ENCODE results near the gene PITPNC1.
"Not testable (repeated sequence)": the region's sequence is repeated elsewhere in the genome, so short reads cannot be mapped to it uniquely, and the experiment has no call there.

PITPNC1 gene

DNA sequence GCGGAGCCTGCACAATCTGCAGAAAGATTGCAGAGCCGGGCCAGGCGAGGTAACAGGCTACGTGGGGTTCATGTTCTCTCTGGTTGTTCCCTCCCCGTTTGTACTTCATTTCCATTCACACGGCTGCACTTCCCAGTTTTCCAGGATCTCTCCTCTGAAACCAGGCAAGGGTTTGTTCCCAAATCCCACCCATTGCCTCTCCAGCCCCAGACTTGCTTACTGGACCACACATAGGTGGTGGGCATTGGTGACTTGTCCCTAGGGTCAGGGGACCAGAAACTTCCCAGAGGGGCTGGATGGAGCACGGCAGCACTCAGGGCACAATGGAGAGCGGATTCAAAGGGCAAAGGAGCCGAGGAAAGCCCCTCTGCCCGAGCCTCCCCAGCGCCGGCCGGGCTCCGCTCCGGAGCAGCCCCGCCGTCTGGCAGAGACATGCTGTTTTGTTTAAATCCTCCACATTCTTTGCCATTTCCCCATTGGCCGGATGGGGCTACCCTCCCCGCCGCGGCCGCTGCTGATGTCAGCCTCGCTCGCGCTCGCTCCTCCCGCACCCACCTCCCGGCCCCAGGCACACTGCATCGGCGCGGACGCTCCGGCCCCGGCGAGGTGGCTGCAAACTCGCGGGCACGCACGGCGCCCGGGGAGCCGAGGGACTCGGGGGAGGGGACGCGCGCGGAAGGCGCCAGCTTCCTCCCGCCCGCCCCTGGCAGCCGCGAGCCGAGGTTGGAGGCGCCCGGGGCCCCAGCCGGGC lies at the start of gene PITPNC1:
PITPNC1 (plus strand) TSS at position 545 of the 751 bp plus-strand sequence.
- Mint-ChIP-seq H3K36me3 (peaks cover 9% of the 10 kb centered on the region), H3K4me1 (peaks cover 28% of the 10 kb centered on the region), H3K9me3 (no peaks in the 10 kb centered on the region), H3K4me3 (peak within 1 kb of the TSS; percentile 85), H3K27ac (peak within 1 kb of the TSS; percentile 92)
- peak; percentile 86 for ATAC-seq
- peak; percentile 77 to 91 for DNase-seq (ENCODE audit: low spot score in 2 of 2)

DNA sequence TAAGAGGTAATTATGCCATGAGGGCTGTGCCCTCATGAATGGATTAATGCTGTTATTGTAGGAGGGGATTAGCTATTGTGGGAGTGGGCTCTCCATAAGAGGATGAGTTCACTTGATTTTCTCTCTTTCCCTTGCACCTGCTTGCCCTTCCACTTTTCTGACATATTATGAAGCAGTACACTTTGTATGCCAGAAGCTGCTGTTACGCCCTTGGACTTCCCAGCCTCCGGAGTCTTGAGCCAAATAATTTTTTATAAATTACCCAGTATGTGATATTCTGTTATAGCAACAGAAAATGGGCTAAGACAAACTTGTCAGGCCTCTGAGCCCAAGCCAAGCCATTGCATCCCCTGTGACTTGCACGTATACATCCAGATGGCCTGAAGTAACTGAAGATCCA lies 49.1 kb upstream of the PITPNC1 start:
- DNase-seq (ENCODE audit: low spot score in 2 of 2) = no peak
- Mint-ChIP-seq H3K4me3 (no peak overlapping the region), H3K9me3 (no peaks in the 10 kb centered on the region), H3K4me1 (no peaks in the 10 kb centered on the region), H3K27ac (no peak overlapping the region), H3K36me3 (no peaks in the 10 kb centered on the region)
- no peak for ATAC-seq

DNA sequence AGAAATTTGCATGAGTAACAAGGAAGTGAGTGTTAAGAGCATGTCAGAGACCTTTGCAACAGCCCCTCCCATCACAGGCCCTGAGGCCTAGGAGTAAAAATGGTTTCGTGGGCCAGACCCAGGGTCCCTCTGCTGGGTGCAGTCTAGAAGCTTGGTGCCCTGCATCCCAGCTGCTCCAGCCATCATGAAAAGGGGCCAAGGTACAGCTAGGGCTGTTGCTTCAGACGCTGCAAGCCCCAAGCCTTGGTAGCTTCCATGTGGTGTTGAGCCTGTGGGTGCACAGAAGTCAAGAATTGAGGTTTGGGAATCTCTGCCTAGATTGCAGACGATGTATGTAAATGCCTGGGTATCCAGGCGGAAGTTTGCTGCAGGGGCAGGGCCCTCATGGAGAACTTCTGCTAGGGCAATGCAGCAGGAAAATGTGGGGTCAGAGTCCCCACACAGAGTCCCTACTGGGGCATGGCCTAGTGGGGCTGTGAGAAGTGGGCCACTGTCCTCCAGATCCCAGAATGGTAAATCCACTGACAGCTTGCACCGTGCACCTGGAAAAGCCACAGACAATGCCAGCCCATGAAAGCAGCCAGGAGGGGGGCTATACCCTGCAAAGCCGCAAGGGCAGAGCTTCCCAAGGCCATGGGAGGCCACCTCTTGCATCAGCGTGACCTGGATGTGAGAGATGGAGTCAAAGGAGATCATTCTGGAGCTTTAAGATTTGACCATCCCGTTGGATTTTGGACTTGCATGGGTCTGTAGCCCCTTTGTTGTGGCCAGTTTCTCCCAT lies 45.5 kb upstream of the PITPNC1 start:
- not testable (repeated sequence) for H3K36me3 Mint-ChIP-seq; ATAC-seq; DNase-seq (ENCODE audit: low spot score in 2 of 2); H3K9me3 Mint-ChIP-seq; H3K4me3 Mint-ChIP-seq; H3K27ac Mint-ChIP-seq; H3K4me1 Mint-ChIP-seq

DNA sequence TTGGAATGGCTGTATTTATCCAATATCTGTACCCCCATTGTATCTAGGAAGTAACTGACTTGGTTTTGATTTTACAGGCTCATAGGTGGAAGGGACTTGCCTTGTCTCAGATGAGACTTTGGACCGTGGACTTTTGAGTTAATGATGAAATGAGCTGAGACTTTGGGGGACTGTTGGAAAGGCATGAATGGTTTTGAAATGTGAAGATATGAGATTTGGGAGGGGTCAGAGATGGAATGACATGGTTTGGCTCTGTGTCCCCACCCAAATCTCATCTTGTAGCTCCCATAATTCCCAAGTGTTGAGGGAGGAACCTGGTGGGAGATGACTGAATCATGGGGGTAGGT lies 44.9 kb upstream of the PITPNC1 start:
- H3K4me1 Mint-ChIP-seq; DNase-seq (ENCODE audit: low spot score in 2 of 2); H3K36me3 Mint-ChIP-seq; H3K4me3 Mint-ChIP-seq; H3K9me3 Mint-ChIP-seq; ATAC-seq; H3K27ac Mint-ChIP-seq: not testable (repeated sequence)

DNA sequence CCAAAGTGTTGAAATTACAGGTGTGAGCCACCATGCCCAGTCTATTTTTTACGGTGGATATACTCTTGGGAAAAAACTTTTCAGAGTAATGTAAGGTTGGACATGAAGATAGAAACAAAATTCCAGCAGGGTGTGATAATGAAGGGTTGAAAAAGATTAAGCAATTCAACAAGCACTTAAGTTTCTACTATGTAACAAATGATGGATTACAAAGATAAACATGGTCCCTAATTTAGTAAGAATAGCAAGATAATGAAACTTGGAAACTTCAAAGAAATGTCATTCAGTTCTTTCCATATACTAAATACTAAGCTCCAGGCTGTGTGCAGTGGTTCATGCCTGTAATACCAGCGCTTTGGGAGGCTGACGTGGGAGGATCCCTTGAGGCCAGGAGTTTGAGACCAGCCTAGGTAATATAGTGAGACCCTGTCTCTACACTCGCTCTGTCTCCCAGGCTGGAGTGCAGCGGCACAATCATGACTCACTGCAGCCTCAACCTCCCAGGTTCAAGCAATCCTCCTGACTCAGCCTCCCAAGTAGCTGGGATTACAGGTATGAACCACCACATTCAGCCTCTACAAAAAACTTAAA lies 41.7 kb upstream of the PITPNC1 start:
- Mint-ChIP-seq H3K4me1 (no peaks in the 10 kb centered on the region), H3K27ac (no peak overlapping the region), H3K36me3 (peaks cover 32% of the 10 kb centered on the region), H3K4me3 (no peak overlapping the region), H3K9me3 (no peaks in the 10 kb centered on the region)
- ATAC-seq = no peak
- no peak for DNase-seq (ENCODE audit: low spot score in 2 of 2)

DNA sequence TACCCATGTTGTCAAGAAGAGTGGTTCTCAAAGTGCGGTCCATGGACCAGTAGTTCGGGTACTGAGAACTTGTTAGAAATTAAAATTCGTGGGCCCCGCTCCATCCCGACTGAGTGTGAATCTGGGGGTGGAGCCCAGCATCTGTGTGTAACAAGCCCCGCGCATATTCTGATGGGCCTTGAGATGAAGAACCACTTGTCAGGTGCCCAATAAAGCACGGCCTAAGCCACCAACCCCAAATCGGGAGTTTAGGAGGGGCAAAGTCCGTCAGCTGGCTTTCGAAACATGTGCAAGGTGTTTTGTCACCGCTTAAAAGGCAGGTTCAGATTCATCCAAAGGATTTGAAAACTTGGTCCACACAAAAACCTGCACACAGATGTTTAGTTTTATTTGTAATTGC lies 40.2 kb upstream of the PITPNC1 start:
- Mint-ChIP-seq H3K27ac (no peak overlapping the region), H3K4me1 (no peaks in the 10 kb centered on the region), H3K9me3 (no peaks in the 10 kb centered on the region), H3K4me3 (no peak overlapping the region), H3K36me3 (peaks cover 47% of the 10 kb centered on the region)
- DNase-seq (ENCODE audit: low spot score in 2 of 2) (no peak), ATAC-seq (no peak)

DNA sequence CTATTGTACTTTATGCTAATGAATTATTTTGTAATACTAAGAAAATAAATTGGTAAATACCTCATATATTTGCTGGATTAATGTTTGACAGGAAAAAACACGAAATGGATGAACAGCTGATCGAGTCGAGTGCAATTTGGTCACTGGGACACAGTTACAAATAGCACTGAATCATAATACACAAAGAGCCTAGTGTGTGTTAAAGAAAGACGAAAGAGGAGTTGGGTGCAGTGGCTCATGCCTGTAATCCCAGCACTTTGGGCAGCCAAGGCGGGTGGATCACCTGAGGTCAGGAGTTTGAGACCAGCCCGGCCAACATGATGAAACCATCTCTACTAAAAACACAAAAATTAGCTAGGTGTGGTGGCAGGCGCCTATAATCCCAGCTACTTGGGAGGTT lies 38.7 kb upstream of the PITPNC1 start:
- H3K4me1 Mint-ChIP-seq; DNase-seq (ENCODE audit: low spot score in 2 of 2); ATAC-seq; H3K9me3 Mint-ChIP-seq; H3K27ac Mint-ChIP-seq; H3K4me3 Mint-ChIP-seq: not testable (repeated sequence)
- peaks cover 62% of the 10 kb centered on the region for H3K36me3 Mint-ChIP-seq

DNA sequence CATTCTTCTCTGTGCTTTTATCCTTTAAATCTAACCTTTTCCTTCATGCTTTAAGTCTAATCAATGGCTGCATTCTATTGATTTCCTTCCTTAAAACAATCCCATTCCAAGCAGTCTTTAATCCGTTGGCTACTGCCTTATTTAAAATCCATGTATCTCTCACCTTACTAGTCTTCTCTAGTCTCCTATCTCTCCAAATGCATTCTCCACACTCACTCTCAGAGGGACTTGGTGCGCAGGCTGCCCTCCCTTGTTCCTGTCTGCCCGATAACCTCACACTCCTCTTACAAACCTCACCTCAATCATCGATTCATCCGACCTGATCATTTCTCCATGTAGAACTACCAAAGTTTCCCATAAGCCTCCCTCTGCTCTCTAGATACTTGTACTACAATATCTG lies 33.8 kb upstream of the PITPNC1 start:
- Mint-ChIP-seq H3K4me3 (no peak overlapping the region), H3K9me3 (no peaks in the 10 kb centered on the region), H3K36me3 (peaks cover 100% of the 10 kb centered on the region), H3K27ac (no peak overlapping the region), H3K4me1 (peaks cover 6% of the 10 kb centered on the region)
- ATAC-seq (no peak), DNase-seq (ENCODE audit: low spot score in 2 of 2) (no peak)

DNA sequence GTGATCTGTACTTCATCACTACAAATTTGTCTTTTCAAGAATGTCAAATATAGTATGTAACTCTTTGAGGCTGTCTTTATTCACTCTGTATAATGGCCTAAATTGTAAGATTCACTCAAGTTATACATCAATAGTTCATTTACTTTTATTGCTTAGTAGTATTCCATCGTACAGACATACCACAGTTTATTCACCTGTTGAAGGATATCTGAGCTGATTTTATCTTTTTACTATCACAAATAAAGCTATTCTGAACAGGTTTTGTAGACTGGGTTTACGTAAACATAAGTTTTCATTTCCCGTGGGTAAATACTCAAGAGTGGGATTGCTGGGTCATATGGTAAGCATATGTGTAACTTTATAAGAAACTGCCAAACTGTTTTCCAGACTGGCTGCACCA lies 29.3 kb upstream of the PITPNC1 start:
- H3K27ac Mint-ChIP-seq = no peak overlapping the region
- peaks cover 100% of the 10 kb centered on the region for H3K36me3 Mint-ChIP-seq
- H3K4me1 Mint-ChIP-seq = peaks cover 6% of the 10 kb centered on the region
- DNase-seq (ENCODE audit: low spot score in 2 of 2) (no peak), ATAC-seq (no peak)
- H3K9me3 Mint-ChIP-seq = no peaks in the 10 kb centered on the region
- no peak overlapping the region for H3K4me3 Mint-ChIP-seq

DNA sequence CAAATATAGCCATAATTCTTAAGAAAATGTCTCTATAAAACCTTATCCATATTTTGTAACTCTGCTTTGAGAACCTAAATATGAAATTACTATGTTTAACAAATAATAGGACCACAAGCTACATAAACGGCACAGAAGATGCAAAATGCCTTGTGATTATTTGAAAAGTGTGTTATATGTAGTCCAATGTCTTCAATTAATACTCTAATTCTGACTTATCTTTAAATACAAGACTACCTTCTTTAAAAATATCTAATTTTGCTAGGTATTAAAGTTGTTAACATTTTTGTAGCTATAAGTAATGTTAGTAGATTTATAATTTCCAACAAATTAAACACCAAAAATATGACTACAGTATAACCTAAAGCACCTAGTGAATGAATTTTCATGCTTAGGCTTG lies 27.7 kb upstream of the PITPNC1 start:
- no peaks in the 10 kb centered on the region for H3K9me3 Mint-ChIP-seq
- DNase-seq (ENCODE audit: low spot score in 2 of 2) = no peak
- H3K36me3 Mint-ChIP-seq = peaks cover 100% of the 10 kb centered on the region
- no peak for ATAC-seq
- H3K27ac Mint-ChIP-seq = no peak overlapping the region
- H3K4me3 Mint-ChIP-seq = no peak overlapping the region
- no peaks in the 10 kb centered on the region for H3K4me1 Mint-ChIP-seq

DNA sequence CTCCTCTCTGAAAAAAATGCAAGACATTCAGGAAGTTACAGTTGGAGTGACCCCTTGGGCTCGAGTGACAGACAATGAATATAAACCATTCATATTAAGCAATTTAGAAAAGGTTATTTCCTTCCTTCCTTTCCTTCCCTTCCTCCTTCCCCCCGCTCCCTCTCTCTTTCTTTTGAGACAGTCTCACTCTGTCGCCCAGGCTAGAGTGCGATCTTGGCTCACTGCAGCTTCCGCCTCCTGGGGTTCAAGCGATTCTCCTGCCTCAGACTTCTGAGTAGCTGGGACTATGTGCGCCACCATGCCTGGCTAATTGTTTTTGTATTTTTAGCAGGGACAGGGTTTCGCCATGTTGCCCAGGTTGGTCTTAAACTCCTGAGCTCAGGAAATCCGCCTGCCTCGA lies 23.9 kb upstream of the PITPNC1 start:
- H3K4me3 Mint-ChIP-seq = no peak overlapping the region
- ATAC-seq (no peak), DNase-seq (ENCODE audit: low spot score in 2 of 2) (no peak)
- H3K27ac Mint-ChIP-seq = no peak overlapping the region
- H3K9me3 Mint-ChIP-seq = no peaks in the 10 kb centered on the region
- peaks cover 100% of the 10 kb centered on the region for H3K36me3 Mint-ChIP-seq
- H3K4me1 Mint-ChIP-seq = peaks cover 1% of the 10 kb centered on the region

DNA sequence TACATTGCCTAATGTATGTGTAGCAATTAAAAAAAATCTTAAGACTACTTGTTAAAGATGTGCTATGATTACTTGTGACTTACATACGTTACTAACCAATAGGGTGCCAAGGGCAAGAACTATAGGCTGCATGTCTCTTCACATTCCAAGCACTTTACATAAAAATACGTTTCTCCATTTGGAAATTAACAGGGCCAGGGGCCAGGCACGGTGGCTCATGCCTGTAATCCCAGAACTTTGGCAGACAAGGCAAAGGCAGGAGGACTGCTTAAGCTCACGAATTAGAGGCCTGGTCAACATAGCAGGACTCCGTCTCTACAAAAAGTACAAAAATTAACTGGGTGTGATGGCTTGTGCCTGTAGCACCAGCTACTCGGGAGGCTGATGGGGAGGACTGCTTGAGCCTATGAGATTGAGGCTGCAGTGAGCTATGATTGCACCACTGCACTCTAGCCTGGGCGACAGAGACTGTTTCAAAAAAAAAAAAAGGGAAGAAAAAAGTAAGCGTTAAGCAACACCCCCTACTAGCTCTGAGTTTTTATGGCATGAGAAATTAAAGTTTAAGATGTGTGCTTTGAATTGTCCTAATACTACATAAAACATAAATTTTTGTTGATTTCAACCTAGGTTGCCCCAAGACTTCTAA lies 23.0 kb upstream of the PITPNC1 start:
- no peak for ATAC-seq
- DNase-seq (ENCODE audit: low spot score in 2 of 2) = no peak
- H3K27ac Mint-ChIP-seq = peak overlapping the region; percentile 59
- peaks cover 10% of the 10 kb centered on the region for H3K4me1 Mint-ChIP-seq
- H3K36me3 Mint-ChIP-seq = peaks cover 100% of the 10 kb centered on the region
- no peak overlapping the region for H3K4me3 Mint-ChIP-seq
- H3K9me3 Mint-ChIP-seq = no peaks in the 10 kb centered on the region

DNA sequence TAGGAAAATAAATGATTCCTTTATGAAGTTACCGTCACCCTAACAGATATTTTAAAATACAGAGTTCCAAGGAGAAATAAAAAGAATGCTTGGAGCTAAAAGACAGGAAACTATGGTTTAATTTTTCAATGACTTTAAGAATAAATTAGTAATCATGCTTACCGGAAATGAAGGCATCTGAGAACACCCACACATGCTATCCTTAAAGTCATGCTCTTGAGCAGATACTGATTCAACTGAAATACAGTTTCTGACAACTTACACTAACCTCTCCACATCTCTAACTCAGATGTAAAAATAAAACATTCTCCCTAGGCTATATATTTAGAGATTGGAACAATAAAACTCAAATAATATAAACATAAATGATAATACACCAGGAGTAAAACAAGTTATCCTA lies 18.5 kb upstream of the PITPNC1 start:
- ATAC-seq = peak; percentile 71
- Mint-ChIP-seq H3K9me3 (no peaks in the 10 kb centered on the region), H3K4me1 (peaks cover 42% of the 10 kb centered on the region), H3K4me3 (peak overlapping the region; percentile 62), H3K27ac (peak overlapping the region; percentile 77), H3K36me3 (peaks cover 100% of the 10 kb centered on the region)
- DNase-seq (ENCODE audit: low spot score in 2 of 2) = no peak

DNA sequence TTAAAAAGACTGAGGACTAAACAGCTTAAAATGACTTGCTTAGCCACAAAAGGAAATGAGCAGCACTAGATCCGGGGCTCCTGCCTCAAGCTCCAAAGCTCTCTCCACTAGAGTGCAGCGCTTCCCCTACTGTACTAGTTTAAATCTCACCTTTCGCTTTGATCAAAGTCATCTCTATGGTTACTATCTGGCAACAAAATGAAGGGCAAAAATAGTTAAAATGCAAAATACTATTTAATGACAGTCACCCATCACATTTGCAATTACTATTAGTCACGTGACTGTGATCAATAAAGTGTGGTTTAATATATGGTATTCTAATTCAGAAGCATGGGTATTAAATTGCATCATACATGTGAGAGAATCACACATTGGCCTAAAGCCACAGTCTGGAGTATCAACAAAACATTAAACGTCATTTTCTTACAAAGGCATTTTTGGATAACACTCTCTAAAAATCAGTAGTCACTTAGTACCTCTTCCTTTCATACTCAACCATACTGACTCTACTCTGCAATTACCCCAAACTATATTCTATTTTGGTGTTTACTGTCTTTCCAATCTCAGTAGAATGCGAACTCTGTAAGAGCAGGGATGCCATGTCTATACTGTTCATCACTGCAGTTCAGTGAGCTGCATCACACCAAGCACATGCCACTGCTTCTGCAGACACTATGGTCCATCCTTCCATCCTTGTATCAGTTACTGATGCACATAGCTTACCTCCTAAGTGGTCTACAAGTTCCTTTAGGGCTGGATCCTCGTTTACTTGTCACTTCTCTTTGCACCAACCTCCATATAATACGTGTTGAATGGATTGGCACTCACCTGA lies 16.9 kb upstream of the PITPNC1 start:
- peak overlapping the region; percentile 58 for H3K4me3 Mint-ChIP-seq
- peak overlapping the region; percentile 23 for H3K27ac Mint-ChIP-seq
- peak; percentile 91 for ATAC-seq
- H3K36me3 Mint-ChIP-seq = peaks cover 100% of the 10 kb centered on the region
- DNase-seq (ENCODE audit: low spot score in 2 of 2) = peak in 1 of 2 donors; percentile 52
- H3K4me1 Mint-ChIP-seq = peaks cover 55% of the 10 kb centered on the region
- H3K9me3 Mint-ChIP-seq = no peaks in the 10 kb centered on the region

DNA sequence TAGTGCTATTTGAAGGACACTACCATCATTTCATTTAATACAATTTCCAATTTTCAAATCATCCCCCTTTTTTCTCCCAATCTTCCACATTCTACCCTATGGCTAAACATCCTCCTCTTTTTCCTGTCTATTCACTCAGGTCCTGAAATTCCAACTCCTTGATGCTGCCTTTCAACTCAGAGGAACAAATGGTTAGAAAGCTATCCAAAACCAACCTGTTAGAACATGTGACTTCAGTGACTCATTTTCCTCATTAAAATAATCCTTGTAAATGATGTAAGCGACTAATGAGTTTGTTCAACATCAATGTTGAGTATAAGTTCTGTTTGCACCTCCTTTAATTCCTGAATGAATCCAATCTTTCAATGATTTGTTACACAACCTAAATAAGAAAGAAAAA lies 16.2 kb upstream of the PITPNC1 start:
- ATAC-seq = no peak

More for the DNA sequence above, 16.2 kb upstream of the PITPNC1 start:
- peaks cover 61% of the 10 kb centered on the region for H3K4me1 Mint-ChIP-seq
- DNase-seq (ENCODE audit: low spot score in 2 of 2) = no peak
- H3K36me3 Mint-ChIP-seq = peaks cover 100% of the 10 kb centered on the region
- peak overlapping the region; percentile 58 for H3K4me3 Mint-ChIP-seq
- peak overlapping the region; percentile 23 for H3K27ac Mint-ChIP-seq
- no peaks in the 10 kb centered on the region for H3K9me3 Mint-ChIP-seq
